IMR-90 (cell line): ENCODE measurements around the gene SEPTIN5. TPM values are rescaled to one million over a fixed set of nuclear protein-coding genes. Genes with fewer than 3 reads are reported as not detected.
A peak's percentile ranks its signal among the peaks of the same experiment; 100 is the strongest.

ENCODE experiments used
- ATAC-seq: fragments of 200-7000 bp; cut with Tn5 transposase; 2 replicates; pipeline ENCODE4 v1.9.1; 2020; ENCODE audit warnings: low read depth, mild to moderate bottlenecking, moderate library complexity
- BruUV-seq: library from RNA; stranded (reverse); fragments of 400-500 nt; replicated peaks from 2 replicates; lab custom pipeline; 2021; lab: Mats Ljungman, UMichigan
- CTCF ChIA-PET: fragments of 300-600 bp; formaldehyde crosslinking; extraction: SDS; loops from one replicate; lab custom pipeline; 2021; ENCODE audit warnings: antibody characterized with exemption; lab: Yijun Ruan, JAX
- POLR2A ChIA-PET: fragments of 300-600 bp; sonication (Branson Sonifier 250); formaldehyde crosslinking; loops from one replicate; lab custom pipeline; 2022; ENCODE audit warnings: antibody characterized with exemption; ENCODE audit not compliant: unreplicated experiment; lab: Charles Lee
- DNase-seq: peaks from one replicate; pipeline ENCODE4 v3.0.0; 2013
- H2AFZ ChIP-seq: replicated peaks from 2 replicates; pipeline ENCODE3; 2013; ENCODE audit warnings: low read length, mild to moderate bottlenecking; ENCODE audit not compliant: poor library complexity
- H2AK5ac ChIP-seq: 2 replicates; pipeline ENCODE4 v1.6.1; 2013; ENCODE audit warnings: low read depth, low read length, inconsistent platforms
- H2AK9ac ChIP-seq: replicated peaks from 2 replicates; pipeline ENCODE3; 2013; ENCODE audit warnings: mild to moderate bottlenecking, low read depth, low read length, moderate library complexity; ENCODE audit not compliant: poor library complexity
- H2BK120ac ChIP-seq: 2 replicates; pipeline ENCODE4 v1.6.1; 2013; ENCODE audit warnings: low read depth, low read length, inconsistent platforms
- H2BK15ac ChIP-seq: 3 replicates; pipeline ENCODE4 v1.6.1; 2013; ENCODE audit warnings: low read depth, low read length, inconsistent platforms
- H2BK20ac ChIP-seq: 2 replicates; pipeline ENCODE4 v1.6.1; 2013; ENCODE audit warnings: low read depth, mild to moderate bottlenecking, inconsistent platforms, low read length, moderate library complexity
- H2BK5ac ChIP-seq: 2 replicates; pipeline ENCODE4 v1.6.1; 2013; ENCODE audit warnings: mild to moderate bottlenecking, low read depth, low read length, inconsistent platforms; ENCODE audit not compliant: poor library complexity, severe bottlenecking
- H3K14ac ChIP-seq: replicated peaks from 2 replicates; pipeline ENCODE4 v1.6.1; 2013; ENCODE audit warnings: low read depth, low read length, inconsistent platforms
- H3K18ac ChIP-seq: 2 replicates; pipeline ENCODE4 v1.6.1; 2013; ENCODE audit warnings: low read depth, low read length, control low read depth
- H3K23ac ChIP-seq: 2 replicates; pipeline ENCODE4 v1.6.1; 2013; ENCODE audit warnings: low read depth, low read length, inconsistent platforms
- H3K27ac ChIP-seq: 2 replicates; pipeline ENCODE4 v1.5.1; 2013; ENCODE audit warnings: mild to moderate bottlenecking, control low read depth, low read length; ENCODE audit not compliant: insufficient read depth
- H3K27me3 ChIP-seq: 2 replicates; pipeline ENCODE4 v1.6.1; 2013; ENCODE audit warnings: low read length; ENCODE audit not compliant: control insufficient read depth, insufficient read depth
- H3K36me3 ChIP-seq: 2 replicates; pipeline ENCODE4 v1.6.1; 2013; ENCODE audit warnings: low read length, mixed read lengths; ENCODE audit not compliant: control insufficient read depth, insufficient read depth
- H3K4ac ChIP-seq: 2 replicates; pipeline ENCODE4 v1.6.1; 2013; ENCODE audit warnings: low read depth, low read length, inconsistent platforms
- H3K4me1 ChIP-seq: 2 replicates; pipeline ENCODE4 v1.6.1; 2013; ENCODE audit warnings: low read length, mixed read lengths; ENCODE audit not compliant: control insufficient read depth, insufficient read depth
- H3K4me2 ChIP-seq: 2 replicates; pipeline ENCODE4 v1.6.1; 2013; ENCODE audit warnings: low read depth, mild to moderate bottlenecking, control low read depth, low read length, moderate library complexity
- H3K4me3 ChIP-seq: 2 replicates; pipeline ENCODE4 v1.5.1; 2013; ENCODE audit warnings: low read depth, mild to moderate bottlenecking, control low read depth, low read length, moderate library complexity; ENCODE audit not compliant: insufficient read depth
- H3K56ac ChIP-seq: 2 replicates; pipeline ENCODE4 v1.6.1; 2013; ENCODE audit warnings: low read length, inconsistent platforms; ENCODE audit not compliant: insufficient read depth; ENCODE audit errors: extremely low read depth
- H3K79me1 ChIP-seq, 2 experiments: 2 replicates each; pipeline ENCODE4 v1.6.1; 2013; ENCODE audit warnings: low read length in 2 of 2, inconsistent platforms in 1 of 2, low read depth in 1 of 2
- H3K9ac ChIP-seq: 2 replicates; pipeline ENCODE4 v1.6.1; 2013; ENCODE audit warnings: low read depth, low read length, control low read depth
- H3K9me1 ChIP-seq: 2 replicates; pipeline ENCODE4 v1.6.1; 2013; ENCODE audit warnings: low read length, inconsistent platforms; ENCODE audit not compliant: insufficient read depth
- H3K9me3 ChIP-seq: 2 replicates; pipeline ENCODE4 v1.6.1; 2013; ENCODE audit warnings: low read length; ENCODE audit not compliant: control insufficient read depth, insufficient read depth
- H4K20me1 ChIP-seq: 2 replicates; pipeline ENCODE4 v1.6.1; 2013; ENCODE audit warnings: low read length, inconsistent platforms; ENCODE audit not compliant: insufficient read depth
- H4K5ac ChIP-seq: 2 replicates; pipeline ENCODE4 v1.6.1; 2013; ENCODE audit warnings: mild to moderate bottlenecking, low read depth, low read length, control low read depth
- H4K8ac ChIP-seq, 2 experiments: 2 replicates each; pipeline ENCODE4 v1.6.1; 2013; ENCODE audit warnings: low read depth in 2 of 2, low read length in 2 of 2, control low read depth in 1 of 2, inconsistent platforms in 1 of 2
- H4K91ac ChIP-seq: 2 replicates; pipeline ENCODE4 v1.6.1; 2013; ENCODE audit warnings: low read depth, low read length, inconsistent platforms; ENCODE audit not compliant: insufficient read depth
- BHLHE40 ChIP-seq: fragments of 150-350 bp; IDR thresholded peaks from 2 replicates; pipeline ENCODE4 v1.6.1; 2016; ENCODE audit warnings: mild to moderate bottlenecking, low read depth, low read length
- CEBPB ChIP-seq: IDR thresholded peaks from 2 replicates; pipeline ENCODE4 v1.6.1; 2012; ENCODE audit warnings: low read depth, low read length, improper control_type of control experiment
- CHD1 ChIP-seq: IDR thresholded peaks from 2 replicates; pipeline ENCODE4 v1.6.1; 2012; ENCODE audit warnings: low read depth, low read length, improper control_type of control experiment
- CTCF ChIP-seq: conservative IDR thresholded peaks from 2 replicates; pipeline ENCODE4 v1.5.1; 2012; ENCODE audit warnings: mild to moderate bottlenecking, low read depth, low read length, improper control_type of control experiment
- ELK1 ChIP-seq: fragments of 150-350 bp; IDR thresholded peaks from 2 replicates; pipeline ENCODE4 v1.6.1; 2016; ENCODE audit warnings: low read depth, mild to moderate bottlenecking, low read length, moderate library complexity, borderline replicate concordance
- FOS ChIP-seq: fragments of 150-350 bp; IDR thresholded peaks from 2 replicates; pipeline ENCODE4 v1.6.1; 2016; ENCODE audit warnings: low read depth, low read length
- MAFK ChIP-seq: IDR thresholded peaks from 2 replicates; pipeline ENCODE4 v1.6.1; 2012; ENCODE audit warnings: low read depth, low read length, improper control_type of control experiment
- MAZ ChIP-seq: IDR thresholded peaks from 2 replicates; pipeline ENCODE4 v1.6.1; 2012; ENCODE audit warnings: low read depth, mild to moderate bottlenecking, low read length, improper control_type of control experiment, moderate library complexity, borderline replicate concordance
- MXI1 ChIP-seq: IDR thresholded peaks from 2 replicates; pipeline ENCODE4 v1.6.1; 2012; ENCODE audit warnings: low read depth, mild to moderate bottlenecking, low read length, moderate library complexity, borderline replicate concordance
- NFE2L2 ChIP-seq: fragments of 150-350 bp; IDR thresholded peaks from 2 replicates; pipeline ENCODE4 v1.6.1; 2016; ENCODE audit warnings: low read depth, mild to moderate bottlenecking, low read length
- POLR2A ChIP-seq: IDR thresholded peaks from 2 replicates; pipeline ENCODE4 v1.6.1; 2012; ENCODE audit warnings: mild to moderate bottlenecking, low read depth, low read length
- RAD21 ChIP-seq: IDR thresholded peaks from 2 replicates; pipeline ENCODE4 v1.6.1; 2012; ENCODE audit warnings: low read length, improper control_type of control experiment
- RCOR1 ChIP-seq: IDR thresholded peaks from 2 replicates; pipeline ENCODE4 v1.6.1; 2012; ENCODE audit warnings: mild to moderate bottlenecking, low read length, improper control_type of control experiment; ENCODE audit not compliant: insufficient replicate concordance
- RFX5 ChIP-seq: IDR thresholded peaks from 2 replicates; pipeline ENCODE4 v1.8.0; 2012; ENCODE audit warnings: low read depth, mild to moderate bottlenecking, low read length, moderate library complexity
- SMC3 ChIP-seq: fragments of 150-350 bp; IDR thresholded peaks from 2 replicates; pipeline ENCODE4 v1.6.1; 2016; ENCODE audit warnings: low read depth, mild to moderate bottlenecking, antibody characterized with exemption, low read length, moderate library complexity
- USF2 ChIP-seq: fragments of 150-350 bp; IDR thresholded peaks from 2 replicates; pipeline ENCODE4 v1.6.1; 2017; ENCODE audit warnings: mild to moderate bottlenecking, antibody characterized with exemption, low read length, low read depth
- WGBS, 2 experiments: methylation state at CpG; one replicate each; pipeline versions ENCODE4 v1.1.5 to v1.1.7; 2013; ENCODE audit warnings: missing lambda C conversion rate in 2 of 2; ENCODE audit not compliant: insufficient read length in 1 of 2; ENCODE audit errors: extremely low coverage in 2 of 2; 5-methylcytosine and 5-hydroxymethylcytosine counted together
- dilution Hi-C: fragments of 300-500 bp; cut with HindIII; formaldehyde crosslinking; loops from one replicate; pipeline ENCODE4 v1.14.3; 2018; ENCODE audit warnings: low sequenced_read_pairs; ENCODE audit not compliant: unreplicated experiment
- in situ Hi-C: fragments of 300-500 bp; cut with MboI; formaldehyde crosslinking; loops from 3 replicates; pipeline ENCODE4 v1.14.3; 2019; ENCODE audit warnings: low sequenced_read_pairs, inconsistent platforms, mixed read lengths
- intact Hi-C: fragments of 100-400 bp; cut with micrococcal nuclease; formaldehyde crosslinking; loops from 2 replicates; pipeline ENCODE4 v1.10.0; 2022
- polyA plus RNA-seq, 3 experiments: library from polyadenylated mRNA; depleted of rRNA; stranded (reverse); fragments of >200 nt; gene quantifications; 2 replicates each; pipeline ENCODE4 v1.2.3, GENCODE V29; 2012; ENCODE audit warnings: low replicate concordance in 1 of 3
- total RNA-seq: library from RNA; depleted of rRNA; stranded (reverse); fragments of >200 nt; gene quantifications from 2 replicates; pipeline ENCODE4 v1.2.3, GENCODE V29; 2012

SEPTIN5 gene
- total and polyA plus RNA-seq, 2 of the 4 experiments (the other 2 are of a cell fraction) = 16.8 to 20.7 TPM

DNA sequence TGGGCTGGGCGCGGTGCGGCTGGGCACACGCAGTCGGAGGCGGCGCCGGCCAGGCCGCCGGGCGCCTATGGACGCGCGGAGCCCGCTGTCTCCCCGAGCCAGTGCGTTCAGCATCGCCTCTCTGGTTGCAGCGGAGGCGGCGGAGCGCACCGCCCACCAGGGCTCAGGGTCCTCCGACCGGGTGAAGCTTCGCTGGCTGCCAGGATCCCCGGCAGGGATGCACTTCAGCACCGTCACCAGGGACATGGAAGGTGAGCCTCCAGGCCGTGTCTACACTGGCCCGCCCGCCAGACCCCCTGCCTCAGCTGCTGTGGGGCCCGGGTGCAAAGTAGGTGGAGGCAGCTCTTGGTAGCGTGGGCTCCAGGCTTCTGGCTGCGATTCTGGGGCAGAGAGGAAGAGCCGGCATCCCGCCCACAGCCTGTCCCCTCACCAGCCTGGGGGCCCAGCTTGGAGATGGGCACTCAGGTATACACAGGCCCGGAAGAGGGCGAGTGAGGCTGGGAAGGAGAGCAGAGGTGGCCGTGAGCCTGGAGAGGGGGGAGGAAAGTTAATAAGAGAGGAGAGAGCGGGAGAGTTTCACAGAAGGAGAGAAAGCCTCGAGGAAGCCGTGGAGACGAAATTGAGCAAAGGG is 45.2 kb downstream of the SEPTIN5 start:
- H4K8ac ChIP-seq = no peak overlapping the region
- intact Hi-C loops = no loop called here
- peaks cover 4% of the 10 kb centered on the region; the same call in 1 of the 2 replicates for H3K4me1 ChIP-seq
- no peak overlapping the region for H2BK20ac ChIP-seq
- no peak overlapping the region for H2BK15ac ChIP-seq
- H2AFZ ChIP-seq = peak overlapping the region; percentile 33
- no peak overlapping the region for H2BK5ac ChIP-seq
- no peak overlapping the region for H3K18ac ChIP-seq
- ChIA-PET POLR2A (no interaction called here), CTCF (no interaction called here)
- no peak overlapping the region for H3K23ac ChIP-seq
- H4K20me1 ChIP-seq = peaks cover 6% of the 10 kb centered on the region; the same call in 1 of the 2 replicates
- H3K4me3 ChIP-seq = no peak overlapping the region
- no peak overlapping the region for H2AK5ac ChIP-seq
- H3K27ac ChIP-seq = no peak overlapping the region
- DNase-seq (no peak), ATAC-seq (peak; percentile 44)
- no peaks in the 10 kb centered on the region for H3K36me3 ChIP-seq
- in situ Hi-C loops = no loop called here
- no peak overlapping the region for H2BK120ac ChIP-seq
- peaks cover 93% of the 10 kb centered on the region for H3K27me3 ChIP-seq
- H3K56ac ChIP-seq = no peak overlapping the region
- 2% methylated on average over 11 of the region's 43 CpGs; no CpG with 5 or more reads in 1 of the 2 experiments for WGBS, 2 experiments
- H3K9me1 ChIP-seq = no peaks in the 10 kb centered on the region
- H3K9ac ChIP-seq = no peak overlapping the region
- TF ChIP-seq CHD1 (no peak), CEBPB (no peak), SMC3 (no peak), BHLHE40 (no peak), MAZ (no peak), RCOR1 (no peak), RAD21 (no peak), NFE2L2 (no peak), ELK1 (no peak), RFX5 (no peak), MXI1 (no peak), MAFK (no peak), CTCF (no peak), USF2 (no peak), FOS (no peak), POLR2A (no peak)
- no peak overlapping the region for H4K91ac ChIP-seq
- peaks cover under 1% of the 10 kb centered on the region; the same call in 1 of the 2 replicates for H3K9me3 ChIP-seq
- H2AK9ac ChIP-seq = no peak overlapping the region
- no TSS peak for BruUV-seq
- H3K4me2 ChIP-seq = peak overlapping the region; percentile 21; the same call in 1 of the 2 replicates
- dilution Hi-C loops = no loop called here
- H3K14ac ChIP-seq = no peak overlapping the region
- no peak overlapping the region for H3K4ac ChIP-seq
- H3K79me1 ChIP-seq = no peaks in the 10 kb centered on the region
- no peak overlapping the region for H4K5ac ChIP-seq
